ENCODE data around the gene RNFT2. TPM values are rescaled to one million over a fixed set of nuclear protein-coding genes. Genes with fewer than 3 reads are reported as not detected.

The RNFT2 gene
- polyA plus RNA-seq, 4 donors: 4.7 to 6.2 (median 4.9) TPM

DNA sequence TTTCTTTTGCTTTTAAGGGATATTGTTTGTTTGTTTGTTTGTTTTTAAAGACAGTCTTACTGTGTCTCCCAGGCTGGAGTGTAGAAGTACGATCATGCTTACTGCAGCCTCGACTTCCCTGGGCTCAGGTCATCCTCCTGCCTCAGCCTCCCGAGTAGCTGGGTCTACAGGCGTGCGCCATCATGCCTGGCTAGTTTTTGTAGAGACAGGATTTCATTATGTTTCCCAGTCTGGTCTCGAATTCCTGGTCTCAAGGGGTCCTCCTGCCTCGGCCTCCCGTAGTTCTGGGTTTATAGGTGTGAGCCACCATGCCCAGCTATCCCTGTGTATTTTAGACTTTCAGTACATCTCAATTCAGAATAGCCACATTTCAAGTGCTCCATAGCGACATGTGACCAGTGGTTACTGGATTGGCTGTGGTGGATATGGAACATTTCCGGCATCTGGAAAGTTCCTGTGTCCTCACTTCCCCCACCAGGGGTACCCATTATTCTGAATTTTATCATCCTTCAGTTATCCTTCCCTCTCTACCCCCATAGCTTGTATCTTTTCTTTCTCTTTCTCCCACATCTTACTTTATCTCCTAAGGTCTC is 82.0 kb downstream of the RNFT2 start:
- no peak for DNase-seq (ENCODE audit: low read depth in 4 of 4, low spot score in 3 of 4)

DNA sequence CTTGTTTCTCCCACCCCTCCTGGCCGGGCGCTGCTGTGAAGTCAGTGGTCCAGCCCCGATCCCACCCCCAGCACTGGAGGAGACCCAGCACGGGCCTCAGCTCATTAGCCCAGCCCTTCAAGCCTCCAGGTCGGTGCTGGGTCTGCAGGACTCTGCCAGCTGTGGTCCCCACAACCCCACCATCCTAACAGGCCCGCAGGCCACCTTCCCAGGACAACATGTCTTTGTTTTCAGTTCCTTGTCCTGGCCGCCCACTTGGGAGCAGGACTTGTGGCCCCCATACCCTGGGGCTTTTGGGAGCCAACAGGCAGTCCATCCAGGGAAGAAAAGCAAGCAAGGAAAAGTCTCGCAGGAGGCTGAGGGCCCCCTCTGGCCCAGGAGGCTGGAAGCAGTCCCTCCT is 83.2 kb downstream of the RNFT2 start:
- DNase-seq (ENCODE audit: low read depth in 4 of 4, low spot score in 3 of 4): no peak

DNA sequence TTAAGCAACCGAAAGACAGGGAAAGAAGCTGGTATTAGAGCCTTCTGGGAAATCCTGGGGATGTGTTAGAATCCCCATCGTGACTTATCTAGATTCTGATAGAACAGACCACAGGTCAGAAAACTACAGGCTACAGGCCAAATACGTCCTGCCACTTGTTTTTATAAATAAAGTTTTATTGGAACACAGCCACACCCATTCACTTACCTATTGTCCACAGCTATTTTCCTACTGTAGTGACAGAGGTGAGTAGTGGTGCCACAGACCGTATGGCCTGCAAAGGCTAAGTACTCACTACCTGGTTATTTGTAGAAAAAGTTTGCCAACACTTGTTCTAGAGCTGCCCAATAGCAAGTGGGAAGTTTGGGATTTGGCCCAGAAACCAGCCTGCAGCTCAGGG is 89.3 kb downstream of the RNFT2 start:
- no peak for DNase-seq (ENCODE audit: low read depth in 4 of 4, low spot score in 3 of 4)

DNA sequence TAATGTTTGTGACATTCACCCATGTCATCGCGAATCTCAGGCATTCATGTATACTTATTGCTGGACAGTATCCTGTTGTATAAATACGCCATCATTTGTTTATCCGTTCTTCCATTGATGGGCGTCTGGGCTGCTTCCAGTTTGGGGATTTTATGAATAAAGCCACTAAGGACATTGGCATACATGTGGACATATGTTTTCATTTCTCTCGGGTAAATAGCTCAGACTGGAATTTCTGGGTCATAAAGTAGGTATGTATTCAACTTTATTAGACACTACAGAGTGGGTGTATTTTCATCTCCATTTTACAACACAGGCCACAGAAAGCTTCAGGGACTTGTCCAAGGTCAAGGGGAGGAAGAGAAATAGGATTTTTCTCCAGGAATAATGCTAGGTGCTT is 94.2 kb downstream of the RNFT2 start:
- no peak for DNase-seq (ENCODE audit: low read depth in 4 of 4, low spot score in 3 of 4)

DNA sequence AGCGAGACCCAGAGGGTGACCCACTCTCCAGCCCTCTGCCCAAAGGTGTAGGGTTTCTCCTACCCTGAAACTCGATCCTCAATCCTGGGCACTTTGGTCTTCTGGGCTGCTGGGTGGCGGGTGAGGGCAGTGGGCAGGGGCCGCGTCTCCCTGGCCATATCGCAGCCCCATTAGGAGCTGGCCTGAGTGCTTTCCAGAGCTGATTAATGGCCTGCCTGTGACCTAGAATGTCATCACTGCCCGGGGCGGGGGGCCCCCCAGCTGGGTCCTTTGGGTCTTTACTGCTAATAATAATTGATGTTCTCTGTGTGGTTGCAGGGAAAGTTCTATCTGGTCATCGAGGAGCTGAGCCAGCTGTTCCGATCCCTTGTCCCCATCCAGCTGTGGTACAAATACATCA is 95.4 kb downstream of the RNFT2 start:
- no peak for DNase-seq (ENCODE audit: low read depth in 4 of 4, low spot score in 3 of 4)

DNA sequence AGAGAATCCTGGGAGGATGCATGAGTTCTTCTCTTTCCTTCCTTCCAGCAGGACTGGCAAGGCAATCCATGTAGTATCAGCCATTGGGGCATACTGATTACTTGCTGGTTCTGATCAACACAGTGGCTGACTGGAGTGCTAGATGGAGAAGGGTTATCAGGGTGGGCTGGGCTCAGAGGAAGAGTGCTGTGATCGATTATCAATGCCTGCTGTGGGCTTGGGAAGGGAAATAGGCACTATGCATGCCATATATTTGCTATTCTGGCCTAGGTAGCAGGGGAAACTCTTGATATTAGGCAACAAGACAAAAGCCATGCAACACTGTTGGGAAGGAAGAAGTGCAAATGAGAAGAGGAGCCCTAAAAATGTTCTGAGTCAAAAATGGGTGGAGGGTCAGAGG is 97.4 kb downstream of the RNFT2 start:
- DNase-seq (ENCODE audit: low read depth in 4 of 4, low spot score in 3 of 4): no peak

GRCh38 chr12:116837097-116837496 is 99.0 kb downstream of the RNFT2 start:
- no peak for DNase-seq (ENCODE audit: low read depth in 4 of 4, low spot score in 3 of 4)

DNA sequence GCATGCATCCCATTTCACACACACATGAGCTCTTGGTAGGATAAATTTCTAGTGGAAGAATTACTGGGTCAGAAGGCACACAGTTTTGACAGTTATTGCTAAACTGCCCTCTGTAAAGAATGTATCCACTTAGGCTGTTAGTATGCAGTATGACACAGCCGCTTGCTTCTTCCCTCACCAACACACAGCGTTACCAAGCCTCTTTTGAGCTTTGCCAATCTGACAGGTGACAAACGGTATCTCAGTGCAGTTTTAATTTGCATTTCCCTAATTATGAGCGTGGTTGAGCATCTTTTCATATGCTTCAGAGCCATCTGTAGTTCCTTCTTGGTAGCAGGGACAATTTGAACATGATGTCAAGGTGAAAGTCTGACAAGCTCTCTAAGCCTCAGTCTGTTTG is 100.2 kb downstream of the RNFT2 start:
- no peak for DNase-seq (ENCODE audit: low read depth in 4 of 4, low spot score in 3 of 4)

DNA sequence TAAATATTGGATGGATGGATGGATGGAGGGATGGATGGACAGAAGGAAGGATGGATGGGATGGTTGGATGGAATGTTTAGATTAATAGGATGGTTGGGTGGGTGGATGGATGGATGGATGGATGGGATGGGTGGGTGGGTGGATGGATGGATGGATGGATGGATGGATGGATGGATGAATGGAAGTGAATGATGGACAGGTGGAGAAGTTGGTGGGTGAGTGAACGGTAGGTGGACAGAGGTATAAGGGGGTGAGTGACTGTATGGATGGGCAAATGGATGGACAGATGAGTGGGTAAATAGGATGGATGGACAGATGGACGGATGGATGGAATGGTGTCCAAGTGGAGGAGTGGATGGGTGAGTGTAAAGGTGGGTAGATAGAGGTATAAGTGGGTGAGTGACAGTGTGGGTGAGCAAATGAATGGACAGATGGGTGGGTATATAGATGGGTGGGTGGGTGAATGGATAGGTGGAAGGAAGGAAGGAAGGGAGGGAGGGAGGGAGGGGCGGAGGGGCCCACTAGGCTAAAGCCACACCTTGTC is 101.2 kb downstream of the RNFT2 start:
- DNase-seq (ENCODE audit: low read depth in 4 of 4, low spot score in 3 of 4): no peak

GRCh38 chr12:116843085-116843484 is 105.0 kb downstream of the RNFT2 start:
- DNase-seq (ENCODE audit: low read depth in 4 of 4, low spot score in 3 of 4): no peak

- DNase-seq (ENCODE audit: low read depth in 4 of 4, low spot score in 3 of 4): no peak
These were observed 111.1 kb downstream of the RNFT2 start for GRCh38 chr12:116849216-116849615.

DNA sequence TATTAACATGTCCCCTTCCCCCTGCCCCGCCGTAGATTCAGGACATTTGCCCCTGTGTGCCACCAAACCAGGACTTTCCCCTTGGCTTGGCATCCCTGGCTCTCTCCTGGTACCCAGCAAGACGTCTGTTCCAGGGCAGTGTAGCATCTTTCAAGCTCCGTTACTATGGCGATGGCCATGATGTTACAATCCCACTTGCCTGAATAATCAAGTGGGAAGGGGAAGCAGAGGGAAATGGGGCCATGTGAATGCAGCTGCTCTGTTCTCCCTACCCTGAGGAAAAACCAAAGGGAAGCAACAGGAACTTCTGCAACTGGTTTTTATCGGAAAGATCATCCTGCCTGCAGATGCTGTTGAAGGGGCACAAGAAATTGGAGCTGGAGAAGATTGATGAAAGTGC is 114.2 kb downstream of the RNFT2 start:
- no peak for DNase-seq (ENCODE audit: low read depth in 4 of 4, low spot score in 3 of 4)

- no peak for DNase-seq (ENCODE audit: low read depth in 4 of 4, low spot score in 3 of 4)
These were observed 115.4 kb downstream of the RNFT2 start for GRCh38 chr12:116853507-116853906.

DNA sequence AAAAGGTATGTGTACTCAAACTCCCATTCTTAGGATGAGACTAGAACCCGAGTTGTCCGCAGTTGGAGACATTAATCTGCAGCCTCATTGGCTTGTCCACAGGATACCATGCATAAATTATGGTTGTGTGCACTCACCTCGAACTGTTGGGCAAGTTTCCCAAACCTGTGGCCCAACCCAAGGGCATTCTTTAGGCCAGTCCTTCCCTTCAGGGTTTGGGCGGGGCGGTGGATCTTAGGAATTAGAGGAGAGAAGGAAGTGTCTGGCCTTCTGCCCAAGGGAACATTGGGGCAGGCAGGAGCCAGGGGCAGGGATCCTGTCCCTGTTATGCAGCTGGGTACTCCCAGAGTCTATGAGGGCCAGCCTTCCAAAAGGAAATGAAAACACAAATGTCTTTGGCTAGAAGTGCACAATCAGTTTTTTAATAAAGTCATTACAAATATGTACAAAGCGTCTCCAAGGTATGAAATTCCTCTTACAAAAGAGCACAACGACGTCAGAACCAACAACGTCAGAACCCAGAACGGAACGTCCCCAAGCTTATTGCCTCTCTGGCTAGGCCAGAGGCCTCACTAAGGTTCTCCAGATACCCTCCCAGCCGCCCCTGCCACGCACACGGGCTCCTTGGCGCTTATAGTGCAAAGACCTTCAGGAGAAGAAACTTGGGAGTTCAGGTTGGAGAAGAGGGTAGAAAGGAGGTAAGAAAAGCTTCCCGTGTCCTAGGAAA is 117.8 kb downstream of the RNFT2 start:
- no peak for DNase-seq (ENCODE audit: low read depth in 4 of 4, low spot score in 3 of 4)

DNA sequence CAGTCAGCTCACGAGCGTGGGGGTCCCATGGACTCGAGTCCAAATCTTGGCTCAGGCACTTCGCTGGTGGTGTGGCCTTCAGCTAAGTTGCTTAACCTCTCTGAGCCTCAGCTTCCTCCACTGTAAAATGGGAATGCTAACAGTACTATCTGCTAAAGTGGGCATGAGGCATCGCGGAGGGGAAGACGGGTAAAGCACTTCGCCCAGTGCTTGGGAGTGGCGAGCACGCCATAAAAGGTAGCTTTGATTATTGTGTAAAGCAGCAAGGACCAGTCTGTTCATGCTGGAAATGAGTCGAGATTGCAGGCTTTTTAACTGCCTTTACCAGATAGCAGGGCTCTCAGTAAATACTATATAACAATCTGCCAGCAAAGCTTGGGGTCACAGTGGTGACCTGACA is 118.6 kb downstream of the RNFT2 start:
- no peak for DNase-seq (ENCODE audit: low read depth in 4 of 4, low spot score in 3 of 4)

DNA sequence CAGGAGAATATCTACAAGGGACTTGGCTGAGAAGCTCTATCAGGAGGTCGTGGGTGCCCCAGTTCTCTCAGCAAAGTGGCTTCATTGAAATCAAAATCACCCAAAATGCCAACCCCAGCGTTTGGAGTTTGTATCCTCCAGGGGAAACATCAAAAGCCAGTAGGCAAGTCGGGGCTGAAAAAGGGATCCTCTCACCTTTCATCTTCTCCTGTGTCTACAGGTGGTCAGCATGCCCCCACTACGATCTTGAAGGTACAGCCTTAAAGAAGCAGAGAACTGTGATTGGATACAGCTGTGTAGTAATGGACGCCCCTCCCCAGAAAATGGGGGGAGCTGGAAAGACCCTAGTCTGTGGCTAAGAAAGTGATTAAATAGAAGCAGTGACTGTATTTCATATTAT is 121.0 kb downstream of the RNFT2 start:
- no peak for DNase-seq (ENCODE audit: low read depth in 4 of 4, low spot score in 3 of 4)

DNA sequence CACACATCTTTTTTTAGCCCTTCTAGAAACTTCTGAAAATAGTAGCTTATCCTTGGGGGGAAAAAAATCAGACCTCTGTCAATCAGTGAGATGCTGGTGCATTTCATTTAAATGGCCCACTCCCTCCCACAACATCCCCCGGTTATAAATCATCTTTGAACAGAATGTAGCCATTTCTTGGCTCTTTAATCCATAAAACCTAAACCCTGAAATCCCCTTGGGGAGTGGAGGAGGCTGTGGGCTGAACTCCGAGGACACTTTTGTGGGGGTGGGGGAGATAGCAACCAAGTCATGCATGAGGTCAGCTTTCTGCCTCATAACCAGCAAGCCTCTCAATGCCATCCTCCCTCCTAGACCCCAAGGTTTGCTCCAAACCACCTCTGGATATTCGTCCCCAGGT is 122.1 kb downstream of the RNFT2 start:
- no peak for DNase-seq (ENCODE audit: low read depth in 4 of 4, low spot score in 3 of 4)

- no peak for DNase-seq (ENCODE audit: low read depth in 4 of 4, low spot score in 3 of 4)
These were observed 123.2 kb downstream of the RNFT2 start for GRCh38 chr12:116861320-116861719.

- no peak for DNase-seq (ENCODE audit: low read depth in 4 of 4, low spot score in 3 of 4)
These were observed 124.1 kb downstream of the RNFT2 start for GRCh38 chr12:116862167-116862566.

DNA sequence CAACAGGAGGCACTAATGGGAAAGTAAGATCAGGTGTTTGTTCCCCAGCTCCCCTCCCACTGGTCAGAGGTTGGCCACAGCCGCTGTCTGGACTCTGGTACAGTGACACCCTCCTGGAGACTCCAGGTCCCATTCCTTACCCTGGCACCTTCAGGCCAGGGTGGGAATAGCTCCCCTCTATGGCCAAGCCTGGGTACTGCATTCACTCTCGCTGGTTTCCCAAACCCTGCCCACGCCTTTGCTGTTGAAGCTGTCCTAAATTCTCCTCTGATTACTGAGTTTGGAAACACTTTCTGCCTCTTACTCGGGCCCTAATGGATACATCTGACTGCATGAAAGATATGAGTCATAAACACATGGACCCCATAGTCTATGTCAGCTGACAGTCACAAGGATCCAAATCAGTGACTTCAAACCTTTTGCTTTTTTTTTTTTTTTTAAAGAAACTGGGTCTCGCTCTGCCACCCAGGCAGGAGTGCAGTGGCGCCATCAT is 125.2 kb downstream of the RNFT2 start:
- DNase-seq (ENCODE audit: low read depth in 4 of 4, low spot score in 3 of 4): no peak

- DNase-seq (ENCODE audit: low read depth in 4 of 4, low spot score in 3 of 4): no peak
These were observed 126.5 kb downstream of the RNFT2 start for GRCh38 chr12:116864371-116865160.
